A172 (cell line): Measurements from ENCODE around the gene SLC29A3. TPM values are rescaled to one million over a fixed set of nuclear protein-coding genes. Genes with fewer than 3 reads are reported as not detected.

Source experiments
- DNase-seq: peaks from one replicate; pipeline ENCODE4 v3.0.0-alpha.2; 2015; ENCODE audit warnings: low spot score
- total RNA-seq: library from RNA; depleted of rRNA; stranded (reverse); fragments of >200 nt; shearing (Covaris generic); gene quantifications from 2 replicates; pipeline ENCODE4 v1.2.3, GENCODE V29; 2014

Gene SLC29A3
- total RNA-seq, 1 experiment from 2014 or later, result 1.9 TPM

GRCh38 chr10:71369602-71370001 lies 50.5 kb downstream of the SLC29A3 start:
- no peak for DNase-seq

DNA sequence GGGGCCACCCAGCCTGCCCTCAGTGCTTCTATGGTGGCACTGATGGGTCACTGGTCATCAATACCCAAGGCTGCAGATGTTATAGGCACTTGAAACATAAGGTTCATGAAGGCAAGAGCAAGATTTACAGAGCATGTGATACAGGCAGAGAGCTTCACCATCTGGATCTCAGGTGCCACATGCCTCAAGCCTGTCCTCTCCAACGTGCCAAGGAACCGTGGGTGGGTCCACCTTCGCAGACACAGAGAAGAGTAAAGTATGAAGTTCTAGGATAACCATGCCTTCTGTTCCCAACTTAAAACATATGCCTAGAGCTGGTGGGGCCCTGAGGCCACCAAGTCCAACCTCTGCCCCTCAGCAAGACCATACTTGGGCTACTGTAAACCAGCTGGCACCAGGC lies 51.0 kb downstream of the SLC29A3 start:
- DNase-seq, result no peak

- no peak for DNase-seq
These were observed 52.7 kb downstream of the SLC29A3 start for GRCh38 chr10:71371750-71372166.

- no peak for DNase-seq
These were observed 53.9 kb downstream of the SLC29A3 start for GRCh38 chr10:71372882-71373495.

GRCh38 chr10:71374481-71375233 lies 55.6 kb downstream of the SLC29A3 start:
- no peak for DNase-seq

DNA sequence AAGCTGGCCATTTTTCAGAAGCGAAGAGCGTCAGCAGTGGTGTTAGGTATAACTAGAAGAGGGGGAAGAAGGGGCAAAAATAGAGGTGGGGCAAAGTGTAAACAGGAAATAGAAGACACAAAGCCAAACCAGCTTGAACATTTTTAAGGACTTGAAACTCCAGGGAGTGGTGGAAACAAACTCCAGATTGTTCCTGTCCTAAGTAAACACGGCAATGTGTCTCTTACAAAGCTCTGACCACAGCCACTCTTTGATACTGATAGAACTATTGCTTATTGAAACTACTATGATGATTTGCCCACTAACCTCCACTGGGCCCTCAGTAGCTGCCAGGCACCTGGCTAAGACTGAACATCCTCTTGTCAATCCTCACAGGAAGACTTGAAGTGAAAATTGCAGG lies 56.9 kb downstream of the SLC29A3 start:
- no peak for DNase-seq

DNA sequence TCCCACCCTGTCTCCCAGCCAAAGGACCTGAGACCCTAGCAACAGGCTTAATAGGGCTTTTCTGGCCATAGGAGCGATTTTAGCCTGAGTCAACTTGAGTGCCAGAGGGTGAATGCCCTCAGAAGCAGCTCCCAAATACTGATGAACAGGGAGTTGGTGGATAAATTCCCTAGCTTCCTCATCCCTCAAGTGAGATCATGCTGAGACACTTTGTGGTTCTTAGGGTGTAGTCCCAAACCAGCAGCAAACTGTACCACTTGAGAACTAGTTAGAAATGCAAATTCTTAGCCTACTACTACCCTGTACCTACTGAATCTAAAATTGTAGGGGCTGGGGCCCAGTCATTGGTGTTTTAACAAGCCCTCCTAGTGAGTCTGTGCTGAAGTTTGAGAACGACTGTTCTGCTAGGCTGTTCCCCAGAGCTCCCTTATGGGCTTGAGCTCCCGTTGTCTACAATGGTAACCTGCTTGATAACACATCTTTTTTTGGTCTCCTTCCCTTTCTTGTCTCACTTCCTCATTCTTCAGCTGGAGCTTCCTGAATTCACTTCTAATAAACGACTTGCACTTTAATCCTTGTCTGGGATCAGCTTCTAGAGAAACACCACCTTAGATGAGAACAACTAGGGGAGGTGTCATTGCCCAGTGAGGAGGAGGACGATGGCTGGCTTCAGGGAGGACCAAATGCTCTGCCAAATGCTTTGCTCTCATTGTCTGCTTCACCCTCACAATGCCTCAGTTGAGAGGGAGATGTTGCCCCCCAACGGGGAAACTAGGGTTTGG lies 59.5 kb downstream of the SLC29A3 start:
- no peak for DNase-seq

- DNase-seq, result no peak
These were observed 60.2 kb downstream of the SLC29A3 start for GRCh38 chr10:71379118-71379766.

DNA sequence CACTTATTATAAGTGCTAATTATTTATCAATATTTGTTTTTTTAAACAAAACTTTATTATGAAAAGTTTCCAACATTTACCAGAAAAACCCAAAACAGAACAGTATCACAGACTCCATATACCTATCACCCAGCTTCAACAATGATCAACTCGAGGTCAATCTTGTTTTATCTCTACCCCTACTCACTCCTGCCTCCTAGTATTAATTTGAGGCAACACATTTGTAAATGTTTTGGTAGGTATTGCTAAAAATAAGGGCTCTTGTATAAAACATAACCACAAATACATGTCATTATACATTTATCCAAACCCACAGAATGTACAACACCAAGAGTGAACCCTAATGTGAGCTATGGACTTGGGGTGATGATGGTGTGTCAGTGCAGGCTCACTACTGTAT lies 61.8 kb downstream of the SLC29A3 start:
- DNase-seq, result no peak

DNA sequence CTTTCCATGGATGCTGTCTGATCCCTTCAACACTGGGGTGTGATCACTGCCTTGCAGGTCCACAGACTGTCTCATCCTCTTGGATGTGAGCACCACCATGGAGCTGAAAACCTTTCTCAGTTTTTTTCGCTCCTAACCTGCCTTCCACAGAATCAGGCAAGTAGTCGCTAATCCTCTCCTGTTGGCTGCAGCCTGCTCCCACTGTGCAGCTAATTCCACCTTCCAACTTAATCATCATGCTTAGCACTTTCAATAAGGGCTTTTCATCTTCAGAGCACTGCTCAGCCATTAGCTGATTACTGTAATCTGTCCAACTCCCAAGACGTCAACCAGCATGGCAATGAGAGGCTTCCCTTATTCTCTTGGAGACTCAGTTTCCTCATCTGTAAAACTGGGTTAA lies 62.6 kb downstream of the SLC29A3 start:
- DNase-seq, result no peak

DNA sequence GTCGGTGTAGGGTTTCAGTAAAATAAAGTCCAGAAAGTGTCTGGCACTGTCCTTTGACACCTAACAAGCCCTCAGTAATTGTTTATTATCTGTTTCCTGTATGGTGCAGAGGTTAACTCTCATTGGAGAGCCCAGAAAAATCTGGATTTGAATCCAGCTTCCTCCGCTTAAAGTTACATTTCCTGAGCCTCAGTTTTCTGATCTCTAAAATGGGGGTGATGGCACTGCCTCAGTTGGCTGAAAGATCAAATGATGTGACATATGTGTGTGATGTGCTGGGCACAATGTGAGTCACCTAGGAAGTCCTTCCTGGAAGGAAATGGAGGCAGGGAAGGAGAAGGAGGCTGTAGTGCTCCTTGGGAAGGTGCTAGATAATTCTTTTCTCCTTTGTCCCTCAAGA lies 63.0 kb downstream of the SLC29A3 start:
- no peak for DNase-seq

DNA sequence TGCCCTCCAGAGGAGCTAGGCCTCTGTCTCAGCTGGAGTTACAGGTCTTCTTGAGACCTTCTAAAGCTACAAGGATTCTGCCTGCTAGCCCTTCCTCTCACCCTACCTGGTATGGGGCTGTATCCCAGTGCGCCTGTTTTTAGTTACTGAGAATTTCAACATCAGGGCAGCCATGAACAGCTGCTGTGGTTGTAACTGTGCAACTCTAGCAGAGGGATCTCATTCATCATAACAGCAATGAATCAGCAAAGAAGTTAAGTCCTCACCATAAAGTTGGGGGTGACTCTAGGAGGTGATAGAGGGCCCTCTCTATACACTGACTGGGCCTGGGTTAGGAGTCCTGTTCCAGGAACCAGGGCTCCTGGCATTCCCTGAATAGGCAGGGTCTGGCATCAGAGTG lies 63.7 kb downstream of the SLC29A3 start:
- DNase-seq, result no peak

DNA sequence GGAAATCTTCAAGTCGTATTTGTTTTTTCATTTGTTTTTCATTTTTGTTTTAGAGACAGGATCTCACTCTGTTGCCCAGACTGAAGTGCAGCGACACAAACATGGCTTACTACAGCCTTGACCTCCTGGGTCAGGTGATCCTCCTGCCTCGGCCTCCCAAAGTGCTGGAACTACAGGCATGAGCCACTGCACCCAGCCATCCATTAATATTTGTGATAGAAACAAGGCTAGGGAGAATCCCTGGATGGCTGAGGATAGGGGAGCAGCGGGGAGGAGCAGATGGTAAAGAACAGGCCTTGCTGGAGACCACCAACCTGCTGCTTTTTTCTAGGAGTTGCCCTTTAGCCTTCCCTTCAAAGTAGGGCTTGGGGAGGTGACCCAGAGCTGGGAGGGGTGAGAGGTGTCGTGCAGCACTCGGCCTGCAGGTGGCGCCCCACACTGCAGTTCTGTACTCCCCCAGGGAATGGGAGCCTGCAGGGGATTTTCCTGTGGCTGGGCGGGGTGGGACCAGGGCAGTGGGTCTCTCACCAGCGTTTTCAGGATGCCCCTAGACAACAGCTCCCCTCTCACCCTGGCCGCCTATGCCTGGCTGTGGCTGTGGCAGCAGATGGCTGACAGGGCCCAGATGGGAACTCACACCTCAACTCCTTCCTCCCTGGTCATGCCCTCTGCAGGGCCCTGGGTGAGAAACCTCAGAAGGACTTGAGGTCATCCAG lies 65.1 kb downstream of the SLC29A3 start:
- DNase-seq, result peak; percentile 53

DNA sequence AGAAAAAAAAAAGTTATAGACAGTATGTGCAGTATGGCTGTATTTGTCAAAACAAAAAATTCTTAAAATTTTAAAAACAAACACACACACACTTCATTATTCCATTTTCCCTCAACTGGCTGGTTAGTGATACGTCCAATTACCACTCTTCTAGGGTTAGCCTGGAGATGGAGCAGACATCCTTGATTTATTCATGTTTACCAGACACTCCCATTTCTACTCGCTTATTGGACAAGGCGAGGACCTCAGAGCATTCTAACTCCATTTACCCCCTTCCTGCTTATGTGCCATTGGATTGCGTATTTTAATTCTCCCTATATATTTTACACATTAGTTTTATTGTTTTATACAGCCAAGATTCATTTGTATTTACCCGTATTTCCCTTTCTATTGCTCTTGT lies 69.1 kb downstream of the SLC29A3 start:
- no peak for DNase-seq

DNA sequence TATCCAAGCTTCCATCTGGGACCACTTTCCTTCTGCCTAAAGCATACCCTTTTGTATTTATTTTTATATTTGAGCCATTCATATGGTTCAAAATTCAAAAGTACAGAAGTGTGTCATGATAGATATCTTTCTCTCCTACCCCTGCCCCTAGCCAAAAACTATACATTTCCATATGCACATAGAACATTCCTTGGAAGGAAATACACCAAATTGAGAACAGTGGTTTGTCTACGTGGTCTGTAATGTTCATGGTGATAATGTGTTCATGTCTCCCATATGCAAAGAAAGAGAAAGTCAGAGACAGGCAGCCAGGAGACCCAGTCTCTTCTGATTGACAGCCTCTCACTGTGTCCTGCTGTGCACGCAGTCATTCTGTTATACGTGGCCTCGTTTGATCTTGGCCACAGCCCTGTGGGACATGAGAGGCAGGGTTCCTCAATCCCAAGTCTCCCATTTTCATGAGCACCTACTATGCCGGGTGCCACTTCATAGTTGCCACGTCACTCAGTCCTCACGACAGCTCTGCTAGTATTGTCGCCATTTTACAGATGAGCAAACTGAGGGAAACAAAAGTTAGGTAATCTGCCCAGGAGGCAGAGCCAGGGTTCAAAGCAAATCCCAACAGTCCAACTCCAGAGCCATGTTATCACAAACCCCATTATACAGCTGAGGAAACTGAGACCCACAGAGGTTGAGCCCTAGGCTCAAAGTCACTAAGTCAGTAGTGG lies 69.7 kb downstream of the SLC29A3 start:
- no peak for DNase-seq

DNA sequence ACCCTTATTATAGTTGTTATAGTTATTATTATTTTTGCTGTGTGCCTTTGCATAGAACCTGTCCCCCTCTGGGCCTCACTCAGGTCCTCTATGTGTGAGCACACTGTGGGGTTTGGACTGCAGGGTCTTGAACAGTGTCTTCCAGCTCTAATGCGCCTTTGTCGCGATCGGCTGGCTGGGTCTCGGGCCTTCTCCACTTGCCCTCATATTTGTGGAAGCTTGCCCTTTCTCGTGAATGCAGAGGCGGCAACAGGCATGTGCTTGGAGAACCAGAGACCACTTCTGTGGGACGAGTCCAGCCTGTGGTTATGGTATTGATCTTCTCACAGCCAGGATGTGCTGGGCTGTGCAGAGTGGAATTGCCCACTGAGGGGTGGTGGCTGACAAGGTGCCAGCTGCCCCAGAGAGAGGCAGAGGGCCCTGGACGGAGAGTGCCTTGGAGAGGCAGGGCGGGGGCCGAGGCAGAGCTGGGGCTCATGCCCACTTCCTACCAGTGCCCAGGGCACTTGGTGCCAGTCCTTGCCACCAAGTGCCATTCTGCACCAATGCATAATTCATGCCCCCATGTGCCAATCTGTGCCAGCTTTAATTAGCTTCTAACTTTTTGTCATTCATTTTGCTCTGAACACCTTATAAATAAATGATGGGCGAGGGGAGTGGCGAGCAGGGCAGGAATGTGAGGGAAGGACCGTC lies 70.9 kb downstream of the SLC29A3 start:
- DNase-seq, result no peak

- no peak for DNase-seq
These were observed 71.4 kb downstream of the SLC29A3 start for GRCh38 chr10:71390461-71390835.

DNA sequence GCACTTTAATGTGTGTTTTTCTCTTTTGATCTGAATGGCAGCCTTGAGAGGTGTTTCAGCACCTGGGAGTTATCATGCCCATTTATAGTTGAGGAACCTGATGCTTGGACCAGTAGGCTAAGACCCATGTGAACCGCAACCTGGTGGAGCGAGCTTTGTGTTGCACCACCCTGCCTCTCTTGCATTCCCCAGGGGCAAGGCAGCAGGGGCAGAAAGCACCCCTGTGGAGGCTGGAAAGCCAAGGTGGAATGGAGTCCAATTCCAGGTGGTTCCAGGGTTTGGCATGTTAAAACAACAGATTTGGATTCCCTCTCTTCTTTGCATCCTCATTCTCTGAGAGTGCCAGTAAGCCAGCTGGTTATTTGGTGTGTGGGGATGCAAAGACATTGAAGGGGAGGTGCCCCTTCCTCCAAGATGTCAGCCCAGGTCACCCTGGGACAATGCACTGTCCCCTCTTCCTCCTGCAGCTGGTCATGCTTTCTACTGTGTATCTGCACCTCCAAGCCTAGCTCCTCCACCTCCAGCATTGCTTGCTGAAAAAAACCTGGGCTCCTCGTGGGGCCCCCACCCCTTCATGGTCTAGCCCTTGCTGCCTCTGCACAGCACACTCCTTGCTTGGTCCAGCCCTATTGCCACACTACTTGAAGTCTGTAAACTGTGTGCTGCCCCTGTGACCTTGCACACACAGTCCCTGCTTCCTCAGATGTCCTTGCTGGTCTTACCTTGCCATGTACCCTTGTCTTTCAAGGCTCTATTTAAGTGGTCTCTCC lies 72.0 kb downstream of the SLC29A3 start:
- no peak for DNase-seq

- no peak for DNase-seq
These were observed 72.6 kb downstream of the SLC29A3 start for GRCh38 chr10:71391701-71392100.

GRCh38 chr10:71392292-71392691 lies 73.2 kb downstream of the SLC29A3 start:
- DNase-seq, result no peak
